Endothelial cell of umbilical vein (primary cell): ENCODE measurements around the gene TUBB1. TPM values are rescaled to one million over a fixed set of nuclear protein-coding genes. Genes with fewer than 3 reads are reported as not detected.

Experiments
- BruUV-seq: library from RNA; stranded (reverse); fragments of 400-500 nt; replicated peaks from 2 replicates; lab custom pipeline; 2021; lab: Mats Ljungman, UMichigan
- CTCF ChIA-PET: fragments of 300-600, 350-600 bp; sonication (Branson Sonifier 250); formaldehyde crosslinking; loops from one replicate; lab custom pipeline; 2021; ENCODE audit warnings: antibody characterized with exemption, inconsistent platforms; lab: Charles Lee
- POLR2A ChIA-PET: fragments of 300-600, 350-600 bp; sonication (Branson Sonifier 250); formaldehyde crosslinking; loops from one replicate; lab custom pipeline; 2021; ENCODE audit warnings: antibody characterized with exemption, inconsistent platforms; lab: Charles Lee
- DNase-seq: peaks from one replicate; pipeline ENCODE4 v3.0.0-alpha.2; 2011; ENCODE audit warnings: low read depth, low spot score
- FAIRE-seq: peaks from 2 replicates; lab custom pipeline; 2011; peaks lifted over from hg19 to GRCh38; lab: Jason Lieb, UNC
- H2AFZ ChIP-seq: 2 replicates; pipeline ENCODE4 v1.6.0; 2012; ENCODE audit warnings: low read depth, low read length, control low read depth, inconsistent platforms
- H3K27ac ChIP-seq: 2 replicates; pipeline ENCODE4 v1.5.1; 2011; ENCODE audit warnings: low read depth, mild to moderate bottlenecking, control low read depth, low read length, moderate library complexity; ENCODE audit not compliant: insufficient read depth
- H3K27me3 ChIP-seq, 2 experiments: 2 replicates each; pipeline versions ENCODE4 v1.6.0 to v1.6.1; 2011; ENCODE audit warnings: low read length in 2 of 2, mixed read lengths in 1 of 2; ENCODE audit not compliant: control insufficient read depth in 2 of 2, insufficient read depth in 2 of 2
- H3K36me3 ChIP-seq, 2 experiments: 2 replicates in 1 of 2; 3 replicates in 1 of 2; pipeline ENCODE4 v1.5.1; 2011; ENCODE audit warnings: low read length in 2 of 2, mild to moderate bottlenecking in 1 of 2, moderate library complexity in 1 of 2; ENCODE audit not compliant: control insufficient read depth in 2 of 2, insufficient read depth in 2 of 2; ENCODE audit errors: extremely low read depth in 1 of 2
- H3K4me1 ChIP-seq: 3 replicates; pipeline ENCODE4 v1.5.1; 2011; ENCODE audit warnings: mild to moderate bottlenecking, low read length; ENCODE audit not compliant: control insufficient read depth, insufficient read depth; ENCODE audit errors: extremely low read depth
- H3K4me2 ChIP-seq: 2 replicates; pipeline ENCODE4 v1.6.1; 2011; ENCODE audit warnings: low read length, control low read depth, mixed read lengths; ENCODE audit not compliant: insufficient read depth
- H3K4me3 ChIP-seq, 3 experiments: fragments of 200-600 bp in 1 of 3; sonication (generic), shearing (Covaris generic) in 1 of 3; replicated peaks in 1 of 3; 2 replicates each; pipeline ENCODE4 v1.5.1; 2011 to 2016; ENCODE audit warnings: control low read depth in 3 of 3, low read length in 3 of 3, mild to moderate bottlenecking in 2 of 3, inconsistent platforms in 1 of 3, low read depth in 1 of 3, moderate library complexity in 1 of 3; ENCODE audit not compliant: insufficient read depth in 1 of 3
- H3K79me2 ChIP-seq: 2 replicates; pipeline ENCODE4 v1.6.0; 2012; ENCODE audit warnings: low read length, inconsistent platforms; ENCODE audit not compliant: control insufficient read depth, insufficient read depth
- H3K9ac ChIP-seq: replicated peaks from 2 replicates; pipeline ENCODE3; 2011; ENCODE audit warnings: low read length, control low read depth; ENCODE audit not compliant: insufficient read depth; ENCODE audit errors: extremely low read depth
- H3K9me1 ChIP-seq: replicated peaks from 3 replicates; pipeline ENCODE4 v1.6.0; 2011; ENCODE audit warnings: mild to moderate bottlenecking, low read length; ENCODE audit not compliant: control insufficient read depth, insufficient read depth; ENCODE audit errors: extremely low read depth
- H3K9me3 ChIP-seq: replicated peaks from 2 replicates; pipeline ENCODE4 v1.5.1; 2012; ENCODE audit warnings: low read length, inconsistent platforms; ENCODE audit not compliant: control insufficient read depth, insufficient read depth
- H4K20me1 ChIP-seq: replicated peaks from 2 replicates; pipeline ENCODE3; 2011; ENCODE audit warnings: mild to moderate bottlenecking, low read length; ENCODE audit not compliant: control insufficient read depth, insufficient read depth; ENCODE audit errors: extremely low read depth
- EZH2 ChIP-seq: IDR thresholded peaks from 2 replicates; pipeline ENCODE4 v1.6.1; 2012; ENCODE audit warnings: borderline replicate concordance, low read depth, mild to moderate bottlenecking, moderate library complexity, low read length, inconsistent platforms; ENCODE audit not compliant: severe bottlenecking
- FOS ChIP-seq: IDR thresholded peaks from 2 replicates; pipeline ENCODE4 v1.6.1; 2011; ENCODE audit warnings: mild to moderate bottlenecking, low read length, moderate library complexity, borderline replicate concordance; ENCODE audit not compliant: insufficient read depth
- GATA2 ChIP-seq: IDR thresholded peaks from 2 replicates; pipeline ENCODE4 v1.7.0; 2011; ENCODE audit warnings: low read depth, mild to moderate bottlenecking, moderate library complexity, mixed read lengths, low read length; ENCODE audit not compliant: insufficient read length, insufficient read depth
- JUN ChIP-seq: IDR thresholded peaks from 2 replicates; pipeline ENCODE4 v1.6.1; 2011; ENCODE audit warnings: borderline replicate concordance, low read depth; ENCODE audit not compliant: insufficient read length, insufficient read depth
- MAX ChIP-seq: IDR thresholded peaks from 2 replicates; pipeline ENCODE4 v1.6.1; 2011; ENCODE audit not compliant: insufficient read depth, insufficient read length
- MYC ChIP-seq: IDR thresholded peaks from one replicate; pipeline ENCODE4 v1.6.1; 2011; ENCODE audit warnings: mild to moderate bottlenecking, low read depth, low read length
- POLR2A ChIP-seq: IDR thresholded peaks from 2 replicates; pipeline ENCODE4 v1.6.1; 2012; ENCODE audit warnings: low read depth, mild to moderate bottlenecking, control low read depth, low read length
- POLR2AphosphoS5 ChIP-seq: IDR thresholded peaks from 2 replicates; pipeline ENCODE4 v1.6.1; 2012; ENCODE audit warnings: low read depth, mild to moderate bottlenecking, control low read depth, low read length, moderate library complexity; ENCODE audit not compliant: insufficient read depth
- dilution Hi-C: fragments of 300-500 bp; cut with MboI; formaldehyde crosslinking; loops from one replicate; pipeline ENCODE4 v1.15.0; 2019; ENCODE audit warnings: low sequenced_read_pairs; ENCODE audit not compliant: extremely low pct_ligation_motif_present
- intact Hi-C: fragments of 100-400 bp; cut with micrococcal nuclease; formaldehyde crosslinking; loops from one replicate; pipeline ENCODE4 v1.10.0; 2022
- polyA plus RNA-seq, 4 experiments: library from polyadenylated mRNA; depleted of rRNA in 3 of 4; stranded (reverse) in 3 of 4; unstranded in 1 of 4; fragments of >200 nt; gene quantifications; 2 replicates each; pipeline versions ENCODE4 v1.2.1 to v1.2.3, GENCODE V29; 2011 to 2012; ENCODE audit warnings: missing spikeins in 1 of 4
- total RNA-seq: library from RNA; stranded (reverse); gene quantifications from 2 replicates; pipeline ENCODE4 v1.2.3, GENCODE V29; 2021
- TF ChIP-seq, protein P1 (sequence below), 2 donors: IDR thresholded peaks; 1 replicate in 1 of 2; 2 replicates in 1 of 2; pipeline ENCODE4 v1.5.1; 2011; ENCODE audit warnings: low read length in 2 of 2, mild to moderate bottlenecking in 2 of 2, moderate library complexity in 2 of 2, control low read depth in 1 of 2, inconsistent platforms in 1 of 2, low read depth in 1 of 2; ENCODE audit not compliant: insufficient read depth in 1 of 2; ENCODE audit errors: extremely low read depth in 1 of 2

The TUBB1 gene
- total and polyA plus RNA-seq, 2 donors (not counting 3 experiments of a cell fraction or from before 2014, with no cell fraction given) = 0.04 TPM; not detected in 1

GRCh38 chr20:58973866-58974265 is 45.4 kb upstream of the TUBB1 start:
- Histone ChIP-seq H3K79me2 (no peaks in the 10 kb centered on the region), H3K27me3 (peaks cover under 1 to 2% of the 10 kb centered on the region in 2 experiments), H3K9me3 (no peaks in the 10 kb centered on the region), H3K27ac (no peak overlapping the region), H4K20me1 (no peaks in the 10 kb centered on the region), H3K9me1 (no peaks in the 10 kb centered on the region), H3K4me3 (no peak overlapping the region), H3K36me3 (no peaks in the 10 kb centered on the region), H3K4me2 (no peak overlapping the region), H2AFZ (no peak overlapping the region), H3K9ac (no peak overlapping the region), H3K4me1 (no peaks in the 10 kb centered on the region)
- FAIRE-seq (no peak), DNase-seq (no peak)
- no TSS peak for BruUV-seq
- TF ChIP-seq MAX = no peak
- no peak for TF ChIP-seq GATA2
- TF ChIP-seq POLR2A = no peak
- TF ChIP-seq, protein P1, sequence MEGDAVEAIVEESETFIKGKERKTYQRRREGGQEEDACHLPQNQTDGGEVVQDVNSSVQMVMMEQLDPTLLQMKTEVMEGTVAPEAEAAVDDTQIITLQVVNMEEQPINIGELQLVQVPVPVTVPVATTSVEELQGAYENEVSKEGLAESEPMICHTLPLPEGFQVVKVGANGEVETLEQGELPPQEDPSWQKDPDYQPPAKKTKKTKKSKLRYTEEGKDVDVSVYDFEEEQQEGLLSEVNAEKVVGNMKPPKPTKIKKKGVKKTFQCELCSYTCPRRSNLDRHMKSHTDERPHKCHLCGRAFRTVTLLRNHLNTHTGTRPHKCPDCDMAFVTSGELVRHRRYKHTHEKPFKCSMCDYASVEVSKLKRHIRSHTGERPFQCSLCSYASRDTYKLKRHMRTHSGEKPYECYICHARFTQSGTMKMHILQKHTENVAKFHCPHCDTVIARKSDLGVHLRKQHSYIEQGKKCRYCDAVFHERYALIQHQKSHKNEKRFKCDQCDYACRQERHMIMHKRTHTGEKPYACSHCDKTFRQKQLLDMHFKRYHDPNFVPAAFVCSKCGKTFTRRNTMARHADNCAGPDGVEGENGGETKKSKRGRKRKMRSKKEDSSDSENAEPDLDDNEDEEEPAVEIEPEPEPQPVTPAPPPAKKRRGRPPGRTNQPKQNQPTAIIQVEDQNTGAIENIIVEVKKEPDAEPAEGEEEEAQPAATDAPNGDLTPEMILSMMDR (IDR thresholded peaks at IDR 0.05; ENCODE audit: extremely low read depth in 1 of 2, insufficient read depth in 1 of 2, low read depth in 1 of 2, low read length in 2 of 2) = no peak
- TF ChIP-seq JUN = no peak
- dilution Hi-C loops = no loop called here
- POLR2A ChIA-PET = no interaction called here
- intact Hi-C loops = no loop called here
- CTCF ChIA-PET = no interaction called here

DNA sequence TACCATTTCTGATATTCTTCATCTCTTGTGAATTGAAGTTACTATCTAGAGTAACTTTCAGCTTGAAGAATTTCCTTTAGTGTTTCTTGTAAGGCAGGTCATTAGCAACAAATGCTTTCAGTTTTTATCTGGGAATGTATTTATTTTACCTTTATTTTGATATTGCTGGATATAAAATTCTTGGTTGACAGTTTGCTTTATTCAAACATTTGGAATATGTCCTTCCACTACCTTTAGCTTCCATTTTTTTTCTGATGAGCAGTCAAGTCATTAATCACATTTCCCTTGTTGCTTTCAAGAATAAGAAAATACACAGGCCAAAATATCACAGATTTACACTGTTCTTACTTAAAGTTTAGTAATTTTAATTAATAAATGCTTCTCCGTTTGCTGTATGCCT is 43.9 kb upstream of the TUBB1 start:
- H2AFZ ChIP-seq = no peak overlapping the region
- intact Hi-C loops (no loop called here), dilution Hi-C loops (no loop called here)
- H3K79me2 ChIP-seq = no peaks in the 10 kb centered on the region
- CTCF ChIA-PET = no interaction called here
- H3K4me2 ChIP-seq = no peak overlapping the region
- H3K27me3 ChIP-seq = peaks cover 0 to 1% of the 10 kb centered on the region in 2 experiments
- DNase-seq (no peak), FAIRE-seq (no peak)
- H3K27ac ChIP-seq = no peak overlapping the region
- H3K36me3 ChIP-seq = no peaks in the 10 kb centered on the region
- no peaks in the 10 kb centered on the region for H3K4me1 ChIP-seq
- H3K9me1 ChIP-seq = no peaks in the 10 kb centered on the region
- TF ChIP-seq FOS (no peak), POLR2AphosphoS5 (no peak), MYC (no peak), EZH2 (no peak)
- TF ChIP-seq, protein P1 (IDR thresholded peaks at IDR 0.05; ENCODE audit: extremely low read depth in 1 of 2, insufficient read depth in 1 of 2, low read depth in 1 of 2, low read length in 2 of 2) = no peak
- no peak overlapping the region for H3K4me3 ChIP-seq
- H3K9me3 ChIP-seq = no peaks in the 10 kb centered on the region
- no TSS peak for BruUV-seq
- no peak overlapping the region for H3K9ac ChIP-seq
- POLR2A ChIA-PET = interaction anchor here (0.7 kb wide), 1 partner anchor 333 kb away, joined by 5 read pairs; no protein-coding TSS in a partner anchor
- H4K20me1 ChIP-seq = no peaks in the 10 kb centered on the region
